CD4-positive, CD25-positive, alpha-beta regulatory T cell (primary cell): ENCODE data around the gene ACBD5. TPM values are rescaled to one million over a fixed set of nuclear protein-coding genes. Genes with fewer than 3 reads are reported as not detected.
A peak's percentile ranks its signal among the peaks of the same experiment; 100 is the strongest.

Source experiments
- ATAC-seq, 2 donors: fragments of 150-1000 bp; cut with Tn5 transposase; one replicate each; pipeline ENCODE4 v1.10.0; 2021; ENCODE audit warnings: low read depth in 2 of 2, moderate number of reproducible peaks in 2 of 2, moderate library complexity in 1 of 2
- DNase-seq, 3 donors: peaks; one replicate each; pipeline versions ENCODE4 v3.0.0 to v3.0.0-alpha.2; 2012 to 2022; ENCODE audit warnings: mixed read lengths in 1 of 3
- H3K27ac ChIP-seq: one replicate; pipeline ENCODE4 v1.7.0; 2013; ENCODE audit warnings: mild to moderate bottlenecking, low read length; ENCODE audit not compliant: insufficient read depth, poor library complexity, severe bottlenecking
- H3K27me3 ChIP-seq: one replicate; pipeline ENCODE4 v1.7.0; 2013; ENCODE audit warnings: low read length; ENCODE audit not compliant: control insufficient read depth, insufficient read depth
- H3K36me3 ChIP-seq: one replicate; pipeline ENCODE4 v1.7.0; 2013; ENCODE audit warnings: mild to moderate bottlenecking, low read length, moderate library complexity; ENCODE audit not compliant: control insufficient read depth, insufficient read depth
- H3K4me1 ChIP-seq: 2 replicates; pipeline ENCODE4 v1.7.0; 2013; ENCODE audit warnings: mild to moderate bottlenecking, low read length; ENCODE audit not compliant: insufficient read depth, control insufficient read depth, poor library complexity, severe bottlenecking
- H3K4me3 ChIP-seq: one replicate; pipeline ENCODE4 v1.7.0; 2013; ENCODE audit warnings: low read depth, mild to moderate bottlenecking, low read length, moderate library complexity
- H3K9me3 ChIP-seq, 2 experiments: 1 replicate in 1 of 2; 2 replicates in 1 of 2; pipeline ENCODE4 v1.7.0; 2013; ENCODE audit warnings: low read length in 2 of 2, mild to moderate bottlenecking in 1 of 2, moderate library complexity in 1 of 2; ENCODE audit not compliant: control insufficient read depth in 2 of 2
- H3K27ac Mint-ChIP-seq, 3 donors: one replicate each; pipeline ENCODE4 v1.8.0; 2020 to 2022; ENCODE audit warnings: mild to moderate bottlenecking in 3 of 3, mixed read lengths in 3 of 3, moderate library complexity in 2 of 3
- H3K27me3 Mint-ChIP-seq: one replicate; pipeline ENCODE4 v1.8.0; 2022; ENCODE audit warnings: mild to moderate bottlenecking, mixed read lengths
- H3K36me3 Mint-ChIP-seq: one replicate; pipeline ENCODE4 v1.8.0; 2020; ENCODE audit warnings: mixed read lengths
- H3K4me1 Mint-ChIP-seq, 4 donors: one replicate each; pipeline ENCODE4 v1.8.0; 2020 to 2022; ENCODE audit warnings: mixed read lengths in 4 of 4, mild to moderate bottlenecking in 1 of 4
- H3K4me3 Mint-ChIP-seq, 4 donors: one replicate each; pipeline ENCODE4 v1.8.0; 2020 to 2022; ENCODE audit warnings: mild to moderate bottlenecking in 4 of 4, mixed read lengths in 4 of 4, moderate library complexity in 3 of 4
- H3K9me3 Mint-ChIP-seq, 7 donors: one replicate each; pipeline ENCODE4 v1.8.0; 2020 to 2022; ENCODE audit warnings: mixed read lengths in 7 of 7, mild to moderate bottlenecking in 3 of 7, moderate library complexity in 2 of 7
- polyA plus RNA-seq, 4 donors: library from polyadenylated mRNA; unstranded; fragments of 300-500 nt; fragmentation: Illumina TruSeq; gene quantifications; one replicate each; pipeline ENCODE4 v1.2.3, GENCODE V29; 2021
- total RNA-seq: library from RNA; stranded (reverse); gene quantifications from one replicate; pipeline ENCODE4 v1.2.3, GENCODE V29; 2022

The ACBD5 gene
- total and polyA plus RNA-seq, 5 donors from 2014 or later = 11.0 to 24.7 (median 11.9) TPM

- no peak overlapping the region for H3K27ac ChIP-seq
- Mint-ChIP-seq H3K4me1 (peaks cover 26 to 52% (median 35%) of the 10 kb centered on the region in 4 donors), H3K36me3 (peaks cover 39% of the 10 kb centered on the region)
These were observed 92.9 kb downstream of the ACBD5 start for GRCh38 chr10:27147701-27148100.

DNA sequence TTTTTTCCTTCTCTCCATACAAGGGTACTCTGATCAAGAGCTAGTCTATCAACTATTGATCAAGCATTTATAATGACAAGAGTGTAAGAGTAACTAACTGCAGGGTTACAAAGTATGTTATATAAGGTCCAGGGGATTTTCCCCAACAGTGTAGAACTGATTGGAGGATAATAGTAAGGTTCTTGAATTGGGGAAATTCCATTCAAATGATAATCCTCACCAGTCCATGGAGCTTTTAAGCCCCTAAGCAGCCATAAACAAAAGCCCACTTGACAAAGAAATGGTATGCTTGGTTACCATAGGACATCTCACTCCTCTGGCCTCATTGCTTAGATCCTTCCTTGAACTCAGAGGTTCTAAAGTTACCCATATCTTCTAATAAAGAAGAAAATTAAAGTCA lies 94.7 kb downstream of the ACBD5 start:
- H3K4me1 ChIP-seq = peaks cover 7% of the 10 kb centered on the region
- Mint-ChIP-seq H3K4me1 (peaks cover 19 to 38% (median 22%) of the 10 kb centered on the region in 4 donors), H3K36me3 (peaks cover 38% of the 10 kb centered on the region), H3K27me3 (no peaks in the 10 kb centered on the region), H3K4me3 (no peak overlapping the region), H3K9me3 (no peaks in the 10 kb centered on the region), H3K27ac (no peak overlapping the region)
- no peaks in the 10 kb centered on the region for H3K9me3 ChIP-seq
- ATAC-seq (no peak), DNase-seq (no peak)
- peaks cover 74% of the 10 kb centered on the region for H3K36me3 ChIP-seq
- no peak overlapping the region for H3K4me3 ChIP-seq
- no peaks in the 10 kb centered on the region for H3K27me3 ChIP-seq
- H3K27ac ChIP-seq = no peak overlapping the region

More at GRCh38 chr10:27147701-27148100, 92.9 kb downstream of the ACBD5 start:
- H3K27ac Mint-ChIP-seq = no peak overlapping the region
- Histone ChIP-seq H3K27me3 (no peaks in the 10 kb centered on the region), H3K36me3 (peaks cover 66% of the 10 kb centered on the region), H3K4me3 (no peak overlapping the region), H3K4me1 (peaks cover 14% of the 10 kb centered on the region), H3K9me3 (no peaks in the 10 kb centered on the region)
- peak overlapping the region in 1 of 4 donors; percentile 26 for H3K4me3 Mint-ChIP-seq
- no peaks in the 10 kb centered on the region for H3K27me3 Mint-ChIP-seq
- no peak for ATAC-seq
- H3K9me3 Mint-ChIP-seq = no peaks in the 10 kb centered on the region
- DNase-seq = no peak

Other genes with a start within 250 kb of the ACBD5 start
- 9.6 TPM for gene ANKRD26, start 140.3 kb downstream of the ACBD5 start, total RNA-seq
- gene ANKRD26, start 140.3 kb downstream of the ACBD5 start, polyA plus RNA-seq = 1 to 10 TPM; 1.1 to 2.1 (median 1.7) TPM
- 134 TPM for gene YME1L1, start 86.4 kb downstream of the ACBD5 start, total RNA-seq
- gene YME1L1, start 86.4 kb downstream of the ACBD5 start, polyA plus RNA-seq = 100 to 1,000 TPM; 107 to 123 (median 114) TPM
- gene MASTL, start 85.4 kb downstream of the ACBD5 start, total RNA-seq = 27.6 TPM
- gene MASTL, start 85.4 kb downstream of the ACBD5 start, polyA plus RNA-seq = 1 to 10 TPM; 1.4 to 3.1 (median 2.3) TPM